GM21526 (cell line): ENCODE results near the gene OBI1.
"Not testable (repeated sequence)": the region's sequence is repeated elsewhere in the genome, so short reads cannot be mapped to it uniquely, and the experiment has no call there.

Experiments
- ATAC-seq: cut with Tn5 transposase; IDR thresholded peaks from one replicate; pipeline ENCODE4 v1.9.1; 2021; ENCODE audit warnings: moderate library complexity; ENCODE audit not compliant: unreplicated experiment, low FRiP score

OBI1 gene

GRCh38 chr13:78649997-78650716 lies 8.8 kb downstream of the OBI1 start:
- no peak for ATAC-seq

DNA sequence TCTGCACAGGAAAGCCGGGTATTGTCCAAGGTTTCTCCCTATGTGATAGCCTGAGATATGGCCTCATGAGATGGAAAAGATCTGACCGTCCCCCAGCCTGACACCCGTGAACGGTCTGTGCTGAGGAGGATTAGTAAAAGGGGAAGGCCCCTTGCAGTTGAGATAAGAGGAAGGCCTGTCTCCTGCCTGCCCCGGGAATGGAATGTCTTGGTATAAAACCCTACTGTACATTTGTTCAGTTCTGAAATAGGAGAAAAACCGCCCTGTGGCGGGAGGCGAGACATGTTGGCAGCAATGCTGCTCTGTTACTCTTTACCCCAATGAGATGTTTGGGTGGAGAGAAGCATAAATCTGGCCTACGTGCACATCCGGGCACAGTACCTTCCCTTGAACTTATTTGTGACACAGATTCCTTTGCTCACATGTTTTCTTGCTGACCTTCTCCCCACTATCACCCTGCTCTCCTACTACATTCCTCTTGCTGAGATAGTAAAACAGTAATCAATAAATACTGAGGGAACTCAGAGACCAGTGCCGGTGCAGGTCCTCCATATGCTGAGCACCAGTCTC lies 11.8 kb downstream of the OBI1 start:
- ATAC-seq = not testable (repeated sequence)

- peak; percentile 59 for ATAC-seq
These were observed 20.7 kb downstream of the OBI1 start for GRCh38 chr13:78638216-78638615.

GRCh38 chr13:78636495-78636894 lies 22.5 kb downstream of the OBI1 start:
- no peak for ATAC-seq

DNA sequence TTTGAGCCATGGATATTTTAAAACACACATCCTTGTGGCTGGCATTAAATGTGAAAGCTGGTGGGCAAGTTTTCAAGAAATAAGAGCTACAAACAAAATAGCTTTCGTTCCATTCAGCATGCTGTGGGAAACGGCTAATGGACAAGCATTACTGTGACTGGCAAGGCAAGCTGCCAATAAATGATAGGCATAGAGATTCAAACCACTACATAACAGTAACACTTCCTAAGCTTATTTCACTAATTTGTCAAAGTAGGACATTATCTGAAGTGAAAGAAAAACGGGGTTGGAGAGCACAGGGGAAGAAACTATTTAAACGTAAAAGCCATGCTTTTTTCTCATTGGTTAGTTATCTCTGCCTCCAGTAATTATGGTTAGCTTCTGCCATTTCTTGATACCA lies 26.0 kb downstream of the OBI1 start:
- no peak for ATAC-seq

GRCh38 chr13:78631077-78631476 lies 27.9 kb downstream of the OBI1 start:
- no peak for ATAC-seq

- no peak for ATAC-seq
These were observed 28.4 kb downstream of the OBI1 start for GRCh38 chr13:78630511-78630910.

DNA sequence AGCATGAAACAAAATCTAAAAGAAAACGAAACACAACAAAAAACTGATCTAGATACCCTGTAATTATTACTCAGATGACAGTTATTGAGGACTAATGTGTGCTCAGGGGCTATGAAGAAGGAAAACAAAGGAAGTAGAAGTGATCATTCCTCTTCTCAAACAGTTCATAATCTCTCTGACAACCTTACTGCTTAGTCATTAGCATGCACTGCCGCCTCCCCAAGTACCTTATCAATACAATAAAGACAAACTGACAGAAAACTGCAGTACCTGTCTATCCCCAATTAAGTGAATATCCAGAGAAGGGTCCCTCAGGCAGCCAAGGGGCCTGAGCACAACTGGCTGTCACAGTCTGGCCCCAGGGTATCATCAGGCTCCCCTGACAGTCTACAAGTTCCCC lies 33.6 kb downstream of the OBI1 start:
- no peak for ATAC-seq

DNA sequence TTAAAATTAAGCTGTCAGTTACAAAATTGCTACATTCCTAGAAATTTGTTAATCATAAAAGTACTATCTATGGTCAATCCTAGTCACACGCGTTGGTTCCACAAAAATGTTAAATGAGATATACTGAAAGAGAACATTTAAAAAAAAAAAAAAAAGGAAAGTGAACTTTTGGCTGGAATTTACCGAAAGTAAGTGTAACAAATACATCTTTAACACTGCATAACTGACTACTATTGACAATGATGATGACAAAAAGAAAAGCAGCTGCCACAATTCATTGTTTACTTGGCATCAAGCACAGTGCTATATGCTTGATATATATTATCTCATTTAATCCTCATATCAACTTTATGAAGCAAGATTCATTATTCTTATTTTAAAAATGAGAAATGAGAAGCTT lies 35.8 kb downstream of the OBI1 start:
- no peak for ATAC-seq

DNA sequence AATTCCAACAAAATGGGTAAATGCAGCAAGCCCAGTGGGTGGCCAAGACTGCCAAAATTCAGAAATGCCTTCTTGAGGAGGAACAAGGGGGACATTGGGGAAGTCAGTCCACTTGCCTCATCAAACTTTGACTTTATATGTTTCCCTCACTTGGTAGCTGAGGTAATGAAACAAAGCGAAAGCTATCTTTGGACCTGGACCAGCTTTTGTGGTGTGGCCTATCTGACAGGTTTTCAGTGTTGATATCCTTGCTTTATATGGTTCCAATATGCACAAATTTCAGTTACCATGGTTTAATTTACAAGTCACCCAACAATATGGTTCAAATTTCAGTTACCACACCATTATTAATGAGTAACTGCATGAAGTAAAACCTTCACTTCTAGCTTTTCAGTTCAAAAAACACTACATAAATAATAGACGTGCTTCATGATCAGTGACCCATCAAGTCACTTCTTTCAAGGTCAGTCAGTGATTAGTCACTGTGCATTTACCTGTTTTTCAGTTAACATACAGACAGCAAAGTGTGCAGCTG lies 38.0 kb downstream of the OBI1 start:
- no peak for ATAC-seq

- no peak for ATAC-seq
These were observed 40.5 kb downstream of the OBI1 start for GRCh38 chr13:78618411-78618810.

GRCh38 chr13:78611040-78611439 lies 47.9 kb downstream of the OBI1 start:
- no peak for ATAC-seq

DNA sequence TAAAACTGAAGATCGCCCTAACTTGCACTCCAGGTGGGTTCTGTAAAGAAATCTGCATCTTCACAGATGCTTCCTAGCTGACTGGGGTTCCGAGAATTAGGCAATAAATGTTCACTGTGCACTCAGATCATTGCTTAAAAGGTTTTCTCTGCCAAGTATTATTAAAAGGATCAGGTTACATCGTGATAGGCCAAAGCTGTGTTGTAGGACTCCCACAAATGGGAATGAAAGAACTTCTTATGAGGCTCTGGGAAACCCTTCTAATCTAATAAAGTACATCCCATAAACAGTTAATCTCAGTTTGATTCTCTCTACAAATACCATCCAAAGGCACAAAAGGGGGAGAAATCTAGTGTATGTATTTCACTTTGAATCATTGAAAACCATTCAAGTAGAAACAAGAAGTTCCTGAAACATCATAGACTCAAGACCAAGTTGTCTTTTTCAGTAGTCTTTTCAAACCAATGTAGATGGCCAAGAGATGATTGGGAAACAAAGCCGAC lies 48.5 kb downstream of the OBI1 start:
- no peak for ATAC-seq

- no peak for ATAC-seq
These were observed 49.3 kb downstream of the OBI1 start for GRCh38 chr13:78609464-78610205.

DNA sequence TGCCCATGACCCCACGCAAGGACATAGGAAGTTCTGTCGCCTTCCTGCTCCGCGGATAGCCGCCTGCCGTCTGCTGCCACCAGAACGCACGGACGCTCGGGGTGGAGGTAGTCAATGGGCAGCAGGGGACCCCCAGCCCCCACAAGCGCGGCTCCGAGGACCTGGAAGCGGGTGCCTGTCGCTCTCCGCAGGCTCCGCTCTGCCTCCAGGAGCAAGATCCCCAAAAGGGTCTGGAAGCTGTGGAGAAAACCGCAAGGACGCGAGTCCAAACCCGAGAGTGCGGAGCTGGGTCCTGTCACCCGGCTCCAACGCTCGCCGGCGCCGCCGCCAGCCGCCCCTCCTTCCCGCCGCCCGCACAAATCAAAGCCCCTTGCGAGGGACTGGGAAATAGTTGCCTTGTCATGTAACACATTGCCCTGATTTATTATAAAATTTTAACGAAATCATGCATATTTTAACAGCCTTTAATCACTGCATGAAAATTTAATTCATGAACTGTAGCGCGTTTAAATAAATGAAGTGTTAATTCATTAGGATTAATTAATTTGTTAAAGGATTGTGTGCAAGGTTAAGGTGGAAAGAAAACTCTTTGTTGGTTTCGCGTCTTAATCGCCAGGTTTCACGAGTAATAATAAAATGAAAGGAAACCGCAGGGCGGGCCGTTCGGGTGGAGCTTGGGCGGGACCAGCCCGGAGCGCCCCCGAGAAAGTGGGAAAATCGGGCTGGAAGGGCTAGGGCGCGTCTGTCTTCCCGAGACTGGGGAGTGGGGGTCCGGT lies 50.1 kb downstream of the OBI1 start:
- ATAC-seq = no peak

- ATAC-seq = no peak
These were observed 50.7 kb downstream of the OBI1 start for GRCh38 chr13:78608252-78608687.

GRCh38 chr13:78607409-78608251 lies 51.3 kb downstream of the OBI1 start:
- ATAC-seq = no peak

DNA sequence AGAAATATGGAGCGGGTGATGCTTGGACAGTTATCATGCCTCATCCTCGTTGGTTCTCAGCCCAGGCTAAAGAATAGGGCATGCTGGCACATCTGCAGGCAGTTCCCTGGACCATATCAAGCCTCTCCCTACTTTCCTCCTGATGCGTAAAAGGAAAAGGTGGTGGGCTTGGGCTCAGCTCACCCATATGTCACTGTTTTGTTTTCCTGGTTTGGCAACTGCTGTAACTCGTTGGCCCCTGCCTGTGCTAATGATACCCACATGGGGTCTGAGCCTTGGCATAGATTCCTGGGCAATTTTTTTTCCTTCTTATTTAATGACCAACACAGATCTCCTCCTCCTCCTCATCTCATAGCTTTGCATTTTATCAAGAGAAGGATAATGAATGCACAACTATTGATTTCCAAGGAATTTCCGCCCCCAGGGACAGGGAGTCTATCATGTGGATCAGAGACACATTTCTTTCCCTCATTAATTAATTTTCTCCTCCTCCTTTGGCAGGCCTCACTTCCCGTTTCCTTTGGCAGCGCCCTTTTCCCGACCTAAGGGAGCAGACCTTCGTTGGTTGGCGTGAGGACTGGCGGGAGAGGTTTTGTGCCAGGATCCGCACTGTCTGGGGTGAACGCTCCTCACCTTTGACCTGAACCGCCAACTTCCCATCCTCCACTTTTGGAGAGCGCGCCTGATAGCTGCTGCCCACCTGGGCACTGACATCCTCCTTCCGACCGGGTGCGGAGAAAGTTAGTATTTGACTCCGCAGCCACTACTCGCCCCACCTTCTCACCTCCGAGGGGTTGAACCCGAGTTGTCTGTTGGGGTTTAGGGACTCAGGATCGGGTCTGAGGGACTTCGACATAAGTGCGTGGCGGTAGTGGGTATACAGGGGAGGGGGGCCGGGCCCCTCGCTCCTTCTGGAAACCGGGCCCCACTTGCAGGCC lies 52.2 kb downstream of the OBI1 start:
- no peak for ATAC-seq
